Ovary (tissue), 3 donors: ENCODE results near the gene DDX56.

Experiments used
- CTCF ChIP-seq, 3 donors: fragments of 450-650 bp in 2 of 3; fragments of 200-600 bp in 1 of 3; IDR thresholded peaks; one replicate each; pipeline versions ENCODE4 v1.5.1 to v1.8.0; 2016 to 2022; ENCODE audit warnings: antibody characterized with exemption in 3 of 3, mild to moderate bottlenecking in 1 of 3
- POLR2A ChIP-seq: fragments of 450-650 bp; IDR thresholded peaks from one replicate; pipeline ENCODE4 v1.6.1; 2017; ENCODE audit warnings: antibody characterized with exemption, mild to moderate bottlenecking, moderate library complexity
- donor health status: DM: no; HTN: no; CAD: no.

- no peak for TF ChIP-seq CTCF (IDR thresholded peaks at IDR 0.05)
- no peak for TF ChIP-seq POLR2A
These were observed 39.2 kb downstream of the DDX56 start for GRCh38 chr7:44534501-44534900.
